CD4-positive, alpha-beta memory T cell (primary cell): ENCODE results near the gene RTTN. TPM values are rescaled to one million over a fixed set of nuclear protein-coding genes. Genes with fewer than 3 reads are reported as not detected.

ENCODE experiments used
- CTCF ChIA-PET: fragments of 350-600 bp; sonication (Branson Sonifier 250); formaldehyde crosslinking; loops from one replicate; lab custom pipeline; 2021; ENCODE audit warnings: inconsistent platforms; ENCODE audit not compliant: partially characterized antibody; lab: Charles Lee
- POLR2A ChIA-PET: fragments of 350-600 bp; sonication (Branson Sonifier 250); formaldehyde crosslinking; loops from one replicate; lab custom pipeline; 2021; ENCODE audit not compliant: partially characterized antibody; lab: Charles Lee
- DNase-seq, 5 donors: peaks; one replicate each; pipeline versions ENCODE4 v3.0.0 to v3.0.0-alpha.2; 2020 to 2022; ENCODE audit warnings: mixed read lengths in 1 of 5
- H3K27ac ChIP-seq: one replicate; pipeline ENCODE4 v1.7.0; 2013; ENCODE audit warnings: low read depth, low read length
- H3K27me3 ChIP-seq: 2 replicates; pipeline ENCODE4 v1.7.0; 2013; ENCODE audit warnings: mild to moderate bottlenecking, low read length, moderate library complexity; ENCODE audit not compliant: insufficient read depth
- H3K36me3 ChIP-seq: 2 replicates; pipeline ENCODE4 v1.7.0; 2013; ENCODE audit warnings: mild to moderate bottlenecking, low read length, moderate library complexity; ENCODE audit not compliant: insufficient read depth
- H3K4me1 ChIP-seq: 2 replicates; pipeline ENCODE4 v1.7.0; 2013; ENCODE audit warnings: mild to moderate bottlenecking, low read length, moderate library complexity; ENCODE audit not compliant: insufficient read depth
- H3K4me3 ChIP-seq, 2 donors: one replicate each; pipeline ENCODE4 v1.7.0; 2013; ENCODE audit warnings: low read length in 2 of 2, mild to moderate bottlenecking in 1 of 2
- H3K9me3 ChIP-seq, 2 donors: one replicate each; pipeline ENCODE4 v1.7.0; 2013; ENCODE audit warnings: low read length in 2 of 2, control low read depth in 1 of 2; ENCODE audit not compliant: control insufficient read depth in 1 of 2
- H3K27ac Mint-ChIP-seq, 7 donors: one replicate each; pipeline ENCODE4 v1.8.0; 2020 to 2021; ENCODE audit warnings: mixed read lengths in 7 of 7, mild to moderate bottlenecking in 6 of 7, inconsistent platforms in 3 of 7, moderate library complexity in 3 of 7
- H3K27me3 Mint-ChIP-seq, 2 donors: one replicate each; pipeline ENCODE4 v1.8.0; 2020 to 2021; ENCODE audit warnings: mixed read lengths in 2 of 2
- H3K36me3 Mint-ChIP-seq, 2 donors: one replicate each; pipeline ENCODE4 v1.8.0; 2020 to 2021; ENCODE audit warnings: mixed read lengths in 2 of 2, inconsistent platforms in 1 of 2, mild to moderate bottlenecking in 1 of 2
- H3K4me1 Mint-ChIP-seq, 4 donors: one replicate each; pipeline ENCODE4 v1.8.0; 2020 to 2021; ENCODE audit warnings: mixed read lengths in 4 of 4, mild to moderate bottlenecking in 1 of 4
- H3K4me3 Mint-ChIP-seq, 8 donors: one replicate each; pipeline ENCODE4 v1.8.0; 2020 to 2021; ENCODE audit warnings: mixed read lengths in 8 of 8, mild to moderate bottlenecking in 7 of 8, moderate library complexity in 6 of 8, inconsistent platforms in 3 of 8
- H3K9me3 Mint-ChIP-seq, 8 donors: one replicate each; pipeline ENCODE4 v1.8.0; 2020 to 2021; ENCODE audit warnings: mixed read lengths in 8 of 8, mild to moderate bottlenecking in 5 of 8, inconsistent platforms in 3 of 8, moderate library complexity in 1 of 8
- intact Hi-C: fragments of 100-400 bp; cut with micrococcal nuclease; formaldehyde crosslinking; loops from one replicate; pipeline ENCODE4 v1.15.1; 2023
- polyA plus RNA-seq, 2 donors: library from polyadenylated mRNA; unstranded; fragments of 300-500 nt; fragmentation: Illumina TruSeq; gene quantifications; one replicate each; pipeline ENCODE4 v1.2.3, GENCODE V29; 2021
- total RNA-seq, 2 experiments: library from RNA; stranded (reverse); gene quantifications; one replicate each; pipeline ENCODE4 v1.2.3, GENCODE V29; 2021

Gene RTTN
- total and polyA plus RNA-seq, 4 experiments from 2014 or later = 2.6 to 27.1 (median 14.5) TPM

DNA sequence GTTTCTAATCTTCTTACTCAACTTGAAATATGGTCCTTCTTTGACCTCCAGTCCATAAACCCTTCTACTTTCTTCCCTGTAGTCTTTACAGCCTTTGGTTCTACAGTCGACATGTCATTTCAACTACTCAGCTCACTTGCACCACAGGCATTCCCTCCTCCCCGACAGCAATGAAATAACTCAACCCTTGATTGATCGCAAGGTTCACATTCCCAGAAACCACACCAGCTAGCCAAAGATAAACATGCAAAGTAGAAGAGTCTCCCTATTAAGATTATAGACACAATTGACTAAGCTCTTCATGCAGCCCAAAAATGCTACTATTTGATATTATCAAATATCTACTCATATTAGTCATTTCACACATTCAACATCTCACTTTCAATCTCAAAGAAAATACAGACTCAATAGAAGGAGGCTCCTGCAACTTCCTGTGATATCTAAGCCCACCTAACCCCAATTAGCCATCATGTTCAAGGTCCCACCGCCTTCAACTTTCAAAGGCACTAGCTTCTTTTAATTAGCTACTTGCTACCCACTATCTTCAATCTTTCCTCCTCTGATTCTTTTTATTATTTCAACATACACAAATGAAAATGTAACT lies 50.8 kb downstream of the RTTN start:
- Histone ChIP-seq H3K27ac (no peak overlapping the region), H3K36me3 (no peaks in the 10 kb centered on the region), H3K27me3 (no peaks in the 10 kb centered on the region), H3K4me3 (no peak overlapping the region), H3K9me3 (no peaks in the 10 kb centered on the region), H3K4me1 (no peaks in the 10 kb centered on the region)
- Mint-ChIP-seq H3K36me3 (peaks cover 52 to 55% of the 10 kb centered on the region in 2 donors), H3K27ac (peak overlapping the region in 1 of 7 donors; percentile 19), H3K9me3 (peaks cover 0 to 2% (median 0%) of the 10 kb centered on the region in 8 donors), H3K27me3 (no peaks in the 10 kb centered on the region), H3K4me3 (no peak overlapping the region), H3K4me1 (peaks cover 0 to 19% (median 10%) of the 10 kb centered on the region in 4 donors)
- intact Hi-C loops = no loop called here
- POLR2A ChIA-PET = no interaction called here
- no peak for DNase-seq
- CTCF ChIA-PET = interaction anchor here (1.4 kb wide), 1 partner anchor 11 kb away, joined by 3 read pairs; no protein-coding TSS in a partner anchor

DNA sequence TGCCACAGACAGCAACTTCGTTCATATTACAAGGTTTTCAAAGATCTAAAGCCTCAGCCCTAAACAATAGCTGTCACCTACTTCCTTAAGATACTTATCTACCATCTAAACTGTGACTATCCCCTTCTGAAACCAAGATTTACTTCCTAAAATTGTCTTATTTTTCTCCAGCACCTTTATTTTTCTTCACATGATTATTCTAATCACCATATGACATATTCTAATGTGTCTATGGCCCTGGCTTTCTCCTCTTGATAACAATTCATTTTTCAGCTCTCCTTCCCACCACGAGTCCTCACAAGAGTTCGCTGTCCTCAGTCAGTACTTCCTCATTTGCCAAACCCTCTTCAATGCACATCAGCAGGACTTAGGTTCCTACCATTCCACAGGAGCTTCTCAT lies 53.9 kb downstream of the RTTN start:
- intact Hi-C loops = no loop called here
- no peak overlapping the region for H3K4me3 Mint-ChIP-seq
- Histone ChIP-seq H3K27me3 (no peaks in the 10 kb centered on the region), H3K4me3 (no peak overlapping the region), H3K36me3 (peaks cover 21% of the 10 kb centered on the region), H3K4me1 (no peaks in the 10 kb centered on the region), H3K9me3 (no peaks in the 10 kb centered on the region), H3K27ac (no peak overlapping the region)
- no peaks in the 10 kb centered on the region for H3K27me3 Mint-ChIP-seq
- DNase-seq = no peak
- peak overlapping the region in 1 of 7 donors; percentile 1 for H3K27ac Mint-ChIP-seq
- H3K4me1 Mint-ChIP-seq = peaks cover 0 to 11% (median 8%) of the 10 kb centered on the region in 4 donors
- POLR2A ChIA-PET = no interaction called here
- CTCF ChIA-PET = interaction anchor here (1.4 kb wide), 1 partner anchor 7 kb away, joined by 3 read pairs; no protein-coding TSS in a partner anchor
- H3K9me3 Mint-ChIP-seq = no peaks in the 10 kb centered on the region
- H3K36me3 Mint-ChIP-seq = peaks cover 40 to 47% of the 10 kb centered on the region in 2 donors

DNA sequence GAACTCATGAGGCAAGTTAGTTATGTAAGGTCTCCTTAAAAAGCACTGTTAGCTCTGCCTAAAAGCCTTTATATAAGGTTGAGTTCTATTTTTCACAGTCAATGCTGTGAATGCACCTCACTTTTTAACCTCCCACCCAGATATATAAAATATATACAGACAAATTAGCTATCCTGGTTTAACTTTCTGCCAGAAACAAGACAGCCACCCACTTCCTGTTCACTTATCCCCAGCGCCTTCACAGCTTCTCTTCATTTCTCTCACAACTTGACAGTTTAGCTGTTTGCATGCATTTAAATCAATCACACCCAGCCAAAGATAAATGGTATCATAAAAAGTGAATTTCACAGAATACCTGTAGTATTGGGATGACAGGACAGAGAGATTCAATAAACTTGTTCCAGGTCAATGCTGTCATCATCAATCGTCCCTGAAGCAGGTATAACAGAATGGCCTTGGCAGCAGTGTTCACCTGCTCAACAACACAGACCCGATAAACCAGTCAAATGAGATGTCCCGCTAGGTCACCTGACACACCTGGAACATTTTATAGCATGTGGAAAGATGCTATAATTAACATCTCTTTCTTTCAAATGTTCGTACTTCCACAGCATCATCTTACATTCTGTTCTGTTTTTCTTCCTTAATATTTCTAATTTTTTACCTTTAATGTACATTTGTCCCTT lies 55.7 kb downstream of the RTTN start:
- POLR2A ChIA-PET = no interaction called here
- Mint-ChIP-seq H3K4me1 (peaks cover 0 to 10% (median 7%) of the 10 kb centered on the region in 4 donors), H3K9me3 (no peaks in the 10 kb centered on the region), H3K36me3 (peaks cover 44 to 56% of the 10 kb centered on the region in 2 donors), H3K27me3 (no peaks in the 10 kb centered on the region), H3K4me3 (no peak overlapping the region), H3K27ac (no peak overlapping the region)
- no peak for DNase-seq
- Histone ChIP-seq H3K27me3 (no peaks in the 10 kb centered on the region), H3K4me1 (no peaks in the 10 kb centered on the region), H3K9me3 (no peaks in the 10 kb centered on the region), H3K36me3 (peaks cover 21% of the 10 kb centered on the region), H3K4me3 (no peak overlapping the region), H3K27ac (no peak overlapping the region)
- intact Hi-C loops = no loop called here
- CTCF ChIA-PET = no interaction called here

DNA sequence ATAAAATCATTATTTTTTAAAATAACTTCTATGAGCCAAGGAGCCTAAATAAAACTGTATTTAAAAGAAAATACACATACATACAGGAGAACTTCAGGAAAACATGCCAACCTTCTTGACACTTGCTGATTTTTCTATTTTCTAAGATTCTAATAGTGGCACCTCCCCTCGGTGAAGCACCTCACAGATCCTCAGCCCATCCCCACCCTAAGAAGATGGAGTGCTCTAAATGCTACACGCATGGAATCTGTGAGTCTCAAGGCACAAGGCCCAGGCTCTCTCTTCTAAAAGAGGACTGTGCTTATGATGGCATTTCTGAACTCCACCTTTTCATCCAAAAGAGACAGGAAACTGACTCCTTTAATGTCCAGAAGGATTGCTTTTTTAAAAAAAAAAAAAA lies 56.3 kb downstream of the RTTN start:
- no peaks in the 10 kb centered on the region for H3K9me3 Mint-ChIP-seq
- POLR2A ChIA-PET = no interaction called here
- H3K36me3 ChIP-seq = peaks cover 21% of the 10 kb centered on the region
- no peak for DNase-seq
- H3K27me3 ChIP-seq = no peaks in the 10 kb centered on the region
- H3K27ac Mint-ChIP-seq = no peak overlapping the region
- H3K4me3 Mint-ChIP-seq = no peak overlapping the region
- H3K27ac ChIP-seq = no peak overlapping the region
- no peaks in the 10 kb centered on the region for H3K27me3 Mint-ChIP-seq
- no peak overlapping the region for H3K4me3 ChIP-seq
- peaks cover 0 to 10% (median 6%) of the 10 kb centered on the region in 4 donors for H3K4me1 Mint-ChIP-seq
- H3K36me3 Mint-ChIP-seq = peaks cover 44 to 59% of the 10 kb centered on the region in 2 donors
- CTCF ChIA-PET = no interaction called here
- no peaks in the 10 kb centered on the region for H3K9me3 ChIP-seq
- no peaks in the 10 kb centered on the region for H3K4me1 ChIP-seq
- intact Hi-C loops = no loop called here

DNA sequence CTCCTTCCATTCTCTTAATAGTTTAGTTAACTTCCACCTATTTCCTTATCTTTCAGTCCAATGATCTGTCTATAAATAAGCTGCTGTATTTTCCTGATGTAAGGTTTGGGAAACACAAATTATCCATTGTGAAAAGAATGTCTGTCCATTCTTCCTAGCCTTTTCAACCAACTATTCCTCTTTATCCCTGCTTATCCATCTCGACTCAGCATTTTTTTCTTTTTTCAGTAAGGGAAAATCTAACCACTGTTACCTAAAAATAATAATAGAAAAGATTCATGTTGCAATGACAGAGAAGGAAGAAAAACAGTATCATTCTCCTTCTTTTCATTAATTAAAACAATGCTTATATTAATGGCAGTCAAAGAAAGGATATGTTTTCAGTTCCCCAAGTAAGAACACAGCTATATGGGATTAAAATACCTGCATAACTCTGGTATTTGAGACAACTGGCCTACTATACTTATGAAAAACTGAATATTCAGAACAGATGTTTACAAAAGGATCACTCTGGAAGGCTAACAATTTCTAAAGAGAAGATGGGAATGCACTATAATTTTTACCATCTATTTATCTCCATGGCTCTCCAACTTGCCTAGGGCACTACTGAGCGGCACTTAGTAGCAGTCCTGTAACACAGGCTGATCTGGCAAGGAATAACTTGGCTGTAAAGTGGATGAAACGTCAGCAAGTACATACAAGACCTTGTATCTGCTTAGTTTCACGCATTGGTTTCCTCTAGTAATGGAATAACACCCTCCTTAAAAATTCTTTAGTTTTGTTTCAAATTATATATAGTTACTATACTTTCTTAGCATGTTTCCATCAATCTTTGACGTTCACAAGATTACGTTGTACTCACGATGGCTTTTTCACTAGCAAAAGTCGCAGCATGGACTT lies 57.2 kb downstream of the RTTN start:
- no peak overlapping the region for H3K4me3 ChIP-seq
- H3K27me3 ChIP-seq = no peaks in the 10 kb centered on the region
- DNase-seq = no peak
- H3K9me3 ChIP-seq = no peaks in the 10 kb centered on the region
- ChIA-PET CTCF (no interaction called here), POLR2A (no interaction called here)
- no peaks in the 10 kb centered on the region for H3K4me1 ChIP-seq
- H3K36me3 ChIP-seq = peaks cover 21% of the 10 kb centered on the region
- no peak overlapping the region for H3K27ac ChIP-seq
- no peaks in the 10 kb centered on the region for H3K27me3 Mint-ChIP-seq
- intact Hi-C loops = no loop called here
- H3K4me3 Mint-ChIP-seq = no peak overlapping the region
- H3K9me3 Mint-ChIP-seq = no peaks in the 10 kb centered on the region
- peaks cover 0 to 10% (median 6%) of the 10 kb centered on the region in 4 donors for H3K4me1 Mint-ChIP-seq
- no peak overlapping the region for H3K27ac Mint-ChIP-seq
- H3K36me3 Mint-ChIP-seq = peaks cover 49 to 61% of the 10 kb centered on the region in 2 donors

DNA sequence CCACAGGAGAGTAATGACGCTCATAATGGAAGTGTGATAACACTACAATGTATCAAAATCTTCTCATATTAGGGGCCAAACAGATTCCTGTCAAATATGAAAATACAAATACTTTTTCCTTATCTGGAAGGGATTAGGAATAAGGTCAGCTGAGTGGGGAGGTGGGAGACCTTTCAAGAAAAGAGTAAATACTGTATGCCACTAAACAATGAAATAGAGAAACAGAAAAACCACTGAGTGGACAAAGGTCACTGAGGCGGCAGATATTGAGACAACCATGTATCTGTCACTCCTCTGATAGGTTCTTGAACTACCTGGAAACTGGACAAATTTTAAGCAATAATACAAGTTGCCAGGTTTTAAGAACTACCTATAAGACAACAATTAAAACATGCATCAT lies 59.3 kb downstream of the RTTN start:
- H3K36me3 ChIP-seq = peaks cover 21% of the 10 kb centered on the region
- ChIA-PET CTCF (no interaction called here), POLR2A (interaction anchor here (1.1 kb wide), 1 partner anchor 13 kb away, joined by 3 read pairs; no protein-coding TSS in a partner anchor)
- no peak for DNase-seq
- no peaks in the 10 kb centered on the region for H3K4me1 Mint-ChIP-seq
- no peak overlapping the region for H3K27ac Mint-ChIP-seq
- peaks cover 0 to 5% (median 0%) of the 10 kb centered on the region in 8 donors for H3K9me3 Mint-ChIP-seq
- intact Hi-C loops = no loop called here
- H3K4me1 ChIP-seq = no peaks in the 10 kb centered on the region
- H3K4me3 Mint-ChIP-seq = no peak overlapping the region
- no peak overlapping the region for H3K4me3 ChIP-seq
- H3K27me3 Mint-ChIP-seq = no peaks in the 10 kb centered on the region
- no peaks in the 10 kb centered on the region for H3K27me3 ChIP-seq
- no peaks in the 10 kb centered on the region for H3K9me3 ChIP-seq
- H3K27ac ChIP-seq = no peak overlapping the region
- H3K36me3 Mint-ChIP-seq = peaks cover 61 to 72% of the 10 kb centered on the region in 2 donors

DNA sequence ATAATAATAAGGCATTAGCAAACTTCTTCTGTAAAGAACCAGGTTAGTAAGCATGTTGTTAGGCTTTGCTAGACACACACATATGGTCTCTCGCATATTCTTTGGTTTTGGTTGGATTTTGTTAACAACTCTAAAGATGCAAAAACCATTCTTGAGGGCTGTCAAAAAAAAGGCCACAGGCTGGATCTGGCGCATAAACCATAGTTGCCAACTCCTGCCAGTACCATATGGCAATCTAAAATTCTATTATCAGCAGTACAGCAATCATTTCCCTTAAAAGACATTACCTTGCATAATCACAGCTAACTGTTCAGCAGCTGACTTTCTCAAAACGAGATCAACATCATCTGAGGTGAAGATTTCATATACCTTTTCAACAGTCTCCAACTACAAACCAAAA lies 63.5 kb downstream of the RTTN start:
- H3K9me3 Mint-ChIP-seq = peaks cover 0 to 5% (median 0%) of the 10 kb centered on the region in 8 donors
- H3K36me3 Mint-ChIP-seq = peaks cover 64 to 72% of the 10 kb centered on the region in 2 donors
- no peaks in the 10 kb centered on the region for H3K27me3 Mint-ChIP-seq
- DNase-seq = no peak
- H3K36me3 ChIP-seq = peaks cover 4% of the 10 kb centered on the region
- peaks cover 0 to 2% (median 0%) of the 10 kb centered on the region in 4 donors for H3K4me1 Mint-ChIP-seq
- no peak overlapping the region for H3K4me3 ChIP-seq
- no peak overlapping the region for H3K27ac ChIP-seq
- ChIA-PET CTCF (no interaction called here), POLR2A (no interaction called here)
- intact Hi-C loops = no loop called here
- H3K9me3 ChIP-seq = no peaks in the 10 kb centered on the region
- no peak overlapping the region for H3K27ac Mint-ChIP-seq
- H3K4me3 Mint-ChIP-seq = no peak overlapping the region
- no peaks in the 10 kb centered on the region for H3K4me1 ChIP-seq
- H3K27me3 ChIP-seq = no peaks in the 10 kb centered on the region
